Stimulated activated CD4-positive, alpha-beta T cell treated with anti-CD3 and anti-CD28 coated beads, Interleukin-4, amount 100 ng/mL, for 48 hours (primary cell): ENCODE results near the gene TEX54.
"Not testable (repeated sequence)": the region's sequence is repeated elsewhere in the genome, so short reads cannot be mapped to it uniquely, and the experiment has no call there.

Experiments
- DNase-seq, 2 donors: peaks; one replicate each; pipeline ENCODE4 v3.0.0-alpha.2; 2020; ENCODE audit warnings: low read depth in 2 of 2

Gene TEX54

DNA sequence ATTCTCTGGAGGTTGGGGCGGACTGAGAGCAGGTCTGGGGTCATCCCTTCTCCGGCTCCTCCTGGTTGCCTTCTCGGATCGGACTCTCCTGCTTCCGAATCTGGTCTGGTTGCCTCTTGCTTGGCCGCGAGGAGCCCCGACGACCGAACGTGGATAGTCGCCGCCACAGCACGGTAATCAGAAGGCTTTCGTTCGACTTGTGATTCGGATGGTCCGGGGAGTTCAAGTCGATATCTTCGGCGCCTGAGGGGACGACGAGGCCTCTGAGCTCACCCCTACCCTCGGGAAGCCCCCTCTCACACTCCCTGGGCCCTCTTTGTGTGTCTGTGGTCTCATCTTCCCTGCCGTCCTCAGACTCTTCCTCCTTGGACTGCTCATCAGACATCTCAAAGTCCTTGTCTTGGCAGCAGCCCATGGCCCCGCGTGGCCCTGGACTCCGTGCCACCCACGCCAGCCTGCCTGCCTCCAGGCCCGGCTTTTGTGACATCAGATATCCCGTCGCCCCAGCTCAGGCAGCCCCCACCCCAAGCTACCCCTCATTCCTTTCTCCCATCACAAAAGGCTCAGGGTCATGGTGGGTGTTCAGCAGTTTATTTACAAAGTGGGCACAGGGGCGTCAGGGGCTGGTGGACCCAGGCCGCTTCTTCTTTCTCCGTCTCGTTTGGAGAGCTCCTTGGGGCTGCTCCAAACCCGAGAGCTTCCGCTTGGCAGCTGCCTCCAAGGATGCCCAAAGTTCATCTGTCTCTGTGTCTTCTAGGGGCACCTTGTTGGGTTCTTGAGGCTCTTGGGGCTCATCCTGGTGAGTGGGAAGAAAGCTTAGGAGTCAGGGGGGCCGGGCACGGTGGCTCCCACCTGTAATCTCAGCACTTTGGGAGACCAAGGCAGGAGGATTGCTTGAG is at the start of gene TEX54:
TSS of gene TEX54 (minus strand) at position 506 of the 899 bp plus-strand sequence.
- no peak for DNase-seq

- no peak for DNase-seq
These were observed 49.7 kb upstream of the TEX54 start for GRCh38 chr11:62882431-62882749.

GRCh38 chr11:62881579-62882430 is 49.2 kb upstream of the TEX54 start:
- DNase-seq, result peak; percentile 94

- peak; percentile 74 to 83 for DNase-seq
These were observed 48.4 kb upstream of the TEX54 start, which contains the start of gene SLC3A2 for GRCh38 chr11:62880803-62881578. Gene SLC3A2, plus strand, starts transcription at chr11:62880896. Its CDS starts 128 bp downstream, at chr11:62881024.

GRCh38 chr11:62880231-62880802 is 47.7 kb upstream of the TEX54 start:
- peak; percentile 38 to 43 for DNase-seq

DNA sequence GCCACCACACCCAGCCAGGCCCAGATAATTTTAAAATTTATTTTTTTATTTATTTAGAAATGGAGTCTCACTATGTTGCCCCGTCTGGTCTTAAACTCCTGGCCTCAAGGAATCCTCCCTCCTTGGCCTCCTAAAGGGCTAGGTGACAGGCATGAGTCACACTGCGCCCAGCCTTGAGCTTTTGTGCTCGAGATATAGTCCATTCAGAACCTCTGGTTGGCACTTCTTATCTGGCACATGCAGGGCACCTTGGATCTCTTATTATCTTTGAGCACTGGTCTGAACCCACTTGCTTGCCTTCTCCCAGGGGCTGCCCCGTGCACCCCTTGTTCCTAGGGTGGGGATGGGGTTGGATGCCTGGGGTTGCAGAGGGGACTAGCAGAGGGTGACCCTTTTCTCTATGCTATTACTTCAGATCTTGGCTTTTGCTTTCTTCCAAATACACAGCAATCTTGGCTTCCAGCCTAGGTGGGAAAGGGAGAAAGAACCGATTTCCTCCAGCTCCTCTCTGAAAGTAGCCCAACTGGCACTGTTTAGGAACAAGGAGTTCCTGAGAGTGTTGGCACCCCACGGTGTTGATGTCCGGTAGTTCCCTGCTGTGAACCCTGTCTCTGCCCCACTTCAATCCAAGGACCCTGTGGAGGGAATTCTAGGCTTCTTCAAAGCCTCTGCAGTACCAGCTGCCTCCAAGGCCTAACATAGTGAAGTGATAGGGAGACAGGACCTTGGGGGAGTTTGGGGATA is 46.8 kb upstream of the TEX54 start:
- no peak for DNase-seq

DNA sequence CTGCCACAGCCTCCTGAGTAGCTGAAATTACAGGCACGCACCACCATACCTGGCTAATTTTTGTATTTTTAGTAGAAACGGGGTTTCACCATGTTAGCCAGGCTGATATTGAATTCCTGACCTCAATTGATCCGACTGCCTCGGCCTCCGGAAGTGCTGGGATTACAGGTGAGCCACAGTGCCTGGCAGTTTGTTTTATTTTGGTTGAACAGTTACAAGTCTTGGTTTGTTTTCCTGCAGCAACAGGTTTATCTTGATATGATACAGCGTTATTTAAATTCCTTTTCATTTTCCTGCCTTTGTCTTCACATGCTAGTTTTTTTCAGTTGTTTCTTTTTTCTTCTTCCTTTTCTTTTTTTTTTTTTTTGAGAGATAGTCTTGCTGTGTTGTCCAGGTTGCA is 44.1 kb upstream of the TEX54 start:
- DNase-seq, result no peak

DNA sequence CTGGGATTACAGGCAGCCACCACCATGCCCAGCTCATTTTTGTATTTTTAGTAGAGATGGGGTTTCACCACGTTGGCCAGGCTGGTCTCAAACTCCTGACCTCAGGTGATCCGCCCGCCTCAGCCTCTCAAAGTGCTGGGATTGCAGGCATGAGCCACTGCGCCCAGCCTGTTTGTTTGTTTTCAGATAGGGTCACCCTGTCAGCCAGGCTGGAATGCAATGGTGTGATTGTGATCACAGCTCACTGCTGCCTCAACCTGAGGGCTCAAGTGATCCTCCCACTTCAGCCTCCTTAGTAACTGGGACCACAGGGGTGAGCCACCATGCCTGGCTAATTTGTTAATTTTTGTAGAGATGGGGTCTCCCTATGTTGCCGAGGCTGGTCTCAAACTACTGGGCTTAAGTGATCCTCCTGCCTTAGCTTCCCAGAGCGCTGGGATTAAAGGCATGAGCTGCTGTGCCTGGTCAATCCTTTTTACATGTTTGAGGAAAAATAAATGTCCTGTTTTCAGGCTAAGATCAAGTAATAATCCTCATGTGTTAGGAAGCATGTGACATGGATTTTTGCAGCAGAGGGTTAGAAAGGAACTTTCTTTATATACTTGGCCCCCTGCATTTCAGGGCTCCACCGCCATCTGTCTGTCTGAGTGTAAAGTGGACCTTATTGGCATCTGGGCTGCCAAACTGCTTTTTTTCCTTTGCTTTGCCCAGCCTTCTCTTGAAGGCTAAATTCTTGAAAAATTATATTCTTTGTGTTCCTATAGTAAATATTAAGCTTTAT is 43.2 kb upstream of the TEX54 start:
- DNase-seq, result no peak

GRCh38 chr11:62874851-62875250 is 42.2 kb upstream of the TEX54 start:
- DNase-seq, result no peak

- no peak for DNase-seq
These were observed 33.0 kb upstream of the TEX54 start for GRCh38 chr11:62865635-62866034.

GRCh38 chr11:62863687-62864335 is 31.2 kb upstream of the TEX54 start:
- no peak for DNase-seq

DNA sequence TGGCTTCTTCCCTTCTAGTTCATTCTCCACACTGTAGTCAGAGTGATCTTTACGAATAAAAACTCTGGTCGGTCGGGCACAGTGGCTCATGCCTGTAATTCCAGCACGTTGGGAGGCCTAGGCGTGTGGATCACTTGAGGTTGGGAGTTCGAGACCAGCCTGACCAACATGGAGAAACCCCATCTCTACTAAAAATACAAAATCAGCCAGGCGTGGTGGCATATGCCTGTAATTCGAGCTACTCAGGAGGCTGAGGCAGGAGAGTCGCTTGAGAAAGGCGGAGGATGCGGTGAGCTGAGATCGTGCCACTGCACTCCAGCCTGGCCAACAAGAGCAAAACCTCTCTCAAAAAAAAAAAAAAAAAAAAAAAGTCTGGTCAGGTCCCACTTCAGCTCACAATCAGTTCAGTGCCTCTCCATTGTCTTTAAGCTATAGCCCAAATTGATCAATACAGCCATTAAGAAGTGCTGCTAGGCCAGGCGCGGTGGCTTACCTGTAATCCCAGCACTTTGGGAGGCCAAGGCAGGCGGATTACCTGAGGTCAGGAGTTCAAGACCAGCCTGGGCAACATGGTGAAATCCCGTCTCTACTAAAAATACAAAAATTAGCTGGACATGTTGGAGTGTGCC is 29.0 kb upstream of the TEX54 start:
- not testable (repeated sequence) for DNase-seq

GRCh38 chr11:62860835-62861563 is 28.4 kb upstream of the TEX54 start:
- no peak for DNase-seq

GRCh38 chr11:62859281-62859703 is 26.7 kb upstream of the TEX54 start:
- DNase-seq, result not testable (repeated sequence)

DNA sequence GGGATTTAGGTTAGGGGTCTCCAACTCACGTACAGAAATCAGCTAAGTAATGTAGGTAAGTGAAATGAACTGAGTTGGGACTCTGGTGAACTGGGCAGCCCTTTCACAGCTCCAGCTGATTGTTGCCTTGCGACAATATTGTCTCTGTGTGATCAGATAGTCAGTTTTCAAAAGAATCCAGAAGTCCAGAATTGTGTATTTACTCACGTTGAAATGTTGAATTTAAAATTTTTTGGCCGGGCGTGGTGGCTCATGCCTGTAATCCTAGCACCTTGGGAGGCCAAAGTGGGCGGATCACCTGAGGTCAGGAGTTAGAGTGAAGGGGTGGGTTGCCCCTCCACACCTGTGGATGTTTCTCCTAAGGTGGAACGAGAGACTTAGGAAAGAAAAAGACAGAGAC is 25.6 kb upstream of the TEX54 start:
- no peak for DNase-seq

DNA sequence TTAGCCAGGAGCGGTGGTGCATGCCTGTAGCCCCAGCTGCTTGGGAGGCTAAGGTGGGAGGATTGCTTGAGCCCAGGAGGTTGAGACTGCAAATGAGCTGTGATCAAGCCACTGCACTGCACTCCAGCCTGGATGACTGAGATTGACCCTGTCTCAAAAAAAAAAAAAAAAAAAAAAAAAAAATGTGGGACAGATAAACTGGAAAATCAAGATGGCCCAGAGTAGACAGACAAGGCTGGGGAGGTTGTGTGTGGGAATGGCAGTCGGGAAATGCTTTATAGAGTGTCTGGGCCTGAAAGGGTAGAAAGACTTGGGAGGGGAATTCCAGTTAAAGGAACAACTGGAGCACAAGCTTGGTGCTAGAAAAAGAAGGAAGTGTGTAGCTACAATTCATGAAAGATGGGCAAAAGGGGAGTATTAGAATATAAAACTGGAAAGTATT is 24.9 kb upstream of the TEX54 start:
- DNase-seq, result no peak

DNA sequence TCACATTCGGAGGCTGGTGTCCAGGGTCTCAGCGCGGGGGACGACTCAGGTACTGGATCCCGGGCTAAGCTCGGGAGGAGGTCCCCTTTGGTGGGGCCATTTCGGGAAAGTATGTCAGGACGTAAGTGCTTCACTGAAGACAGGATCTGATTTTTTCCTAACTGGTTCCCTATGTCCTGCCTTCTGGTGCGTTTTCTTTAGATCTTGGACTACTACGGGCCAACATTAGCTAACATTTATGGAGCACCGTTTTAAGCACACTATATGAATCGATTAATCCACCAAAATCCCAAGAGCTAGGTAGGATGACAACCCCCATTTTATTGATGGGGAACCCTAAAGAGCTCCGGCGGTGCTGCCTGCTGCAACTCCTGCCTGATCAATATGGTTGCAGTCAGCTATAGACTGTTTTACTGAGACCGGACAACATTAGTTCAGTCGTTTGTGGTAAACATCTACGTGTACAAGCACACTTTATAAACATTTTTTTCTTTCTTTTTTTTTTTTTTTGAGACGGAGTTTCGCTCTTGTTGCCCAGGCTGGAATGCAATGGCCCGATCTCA is 23.8 kb upstream of the TEX54 start:
- DNase-seq, result no peak
